GM23338 (cell line): ENCODE data around the gene SNX14. TPM values are rescaled to one million over a fixed set of nuclear protein-coding genes. Genes with fewer than 3 reads are reported as not detected.

Source experiments
- ATAC-seq: fragments of 200-7000 bp; cut with Tn5 transposase; 3 replicates; pipeline ENCODE4 v1.9.1; 2020
- DNase-seq: peaks from one replicate; pipeline ENCODE4 v3.0.0-alpha.2; 2015; ENCODE audit warnings: low spot score
- H2AFZ ChIP-seq: fragments of 200-600 bp; sonication (generic); 2 replicates; pipeline ENCODE4 v1.8.0; 2016; ENCODE audit warnings: antibody characterized with exemption, mild to moderate bottlenecking, moderate library complexity
- H3F3A ChIP-seq: fragments of 200-600 bp; sonication (generic); replicated peaks from 2 replicates; pipeline ENCODE4 v1.8.0; 2017; ENCODE audit warnings: antibody characterized with exemption, mixed run types, low read depth
- H3K27ac ChIP-seq: fragments of 200-600 bp; sonication (generic); 2 replicates; pipeline ENCODE4 v1.6.1; 2016; ENCODE audit warnings: low read depth
- H3K27me3 ChIP-seq: fragments of 200-600 bp; sonication (generic); 2 replicates; pipeline ENCODE4 v1.8.0; 2016; ENCODE audit warnings: mild to moderate bottlenecking, mixed run types, moderate library complexity; ENCODE audit not compliant: insufficient read depth
- H3K36me3 ChIP-seq: fragments of 200-600 bp; sonication (generic); 2 replicates; pipeline ENCODE4 v1.8.0; 2016; ENCODE audit warnings: mild to moderate bottlenecking; ENCODE audit not compliant: insufficient read depth
- H3K4me1 ChIP-seq: fragments of 200-600 bp; sonication (generic); 2 replicates; pipeline ENCODE4 v1.8.0; 2016; ENCODE audit warnings: mild to moderate bottlenecking, moderate library complexity; ENCODE audit not compliant: insufficient read depth
- H3K4me2 ChIP-seq: fragments of 200-600 bp; sonication (generic); 2 replicates; pipeline ENCODE4 v1.7.1; 2017; ENCODE audit warnings: mixed run types
- H3K4me3 ChIP-seq: fragments of 200-600 bp; sonication (generic); 2 replicates; pipeline ENCODE4 v1.6.1; 2016; ENCODE audit warnings: mixed run types
- H3K79me2 ChIP-seq: fragments of 200-600 bp; sonication (generic); replicated peaks from 2 replicates; pipeline ENCODE4 v1.8.0; 2017; ENCODE audit warnings: mild to moderate bottlenecking; ENCODE audit not compliant: insufficient read depth
- H3K9me2 ChIP-seq: fragments of 200-600 bp; sonication (generic); 2 replicates; pipeline ENCODE4 v1.8.0; 2017; ENCODE audit not compliant: insufficient read depth
- H4K20me1 ChIP-seq: fragments of 200-600 bp; sonication (generic); replicated peaks from 2 replicates; pipeline ENCODE4 v1.8.0; 2017; ENCODE audit warnings: mild to moderate bottlenecking; ENCODE audit not compliant: insufficient read depth
- H3K27ac Mint-ChIP-seq: 2 replicates; pipeline ENCODE4 v1.8.0; 2020; ENCODE audit warnings: inconsistent platforms, mild to moderate bottlenecking, moderate library complexity, mixed read lengths
- H3K27me3 Mint-ChIP-seq: 3 replicates; pipeline ENCODE4 v1.8.0; 2022; ENCODE audit warnings: low read depth, mild to moderate bottlenecking, moderate library complexity, mixed read lengths, inconsistent platforms; ENCODE audit not compliant: insufficient read depth, poor library complexity
- H3K36me3 Mint-ChIP-seq: 3 replicates; pipeline ENCODE4 v1.8.0; 2021; ENCODE audit warnings: low read depth, mild to moderate bottlenecking, inconsistent platforms, moderate library complexity, mixed read lengths
- H3K4me1 Mint-ChIP-seq: 3 replicates; pipeline ENCODE4 v1.8.0; 2020; ENCODE audit warnings: mild to moderate bottlenecking, inconsistent platforms, mixed read lengths
- H3K4me3 Mint-ChIP-seq: 3 replicates; pipeline ENCODE4 v1.8.0; 2021; ENCODE audit warnings: moderate library complexity, mild to moderate bottlenecking, inconsistent platforms, mixed read lengths
- H3K9me3 Mint-ChIP-seq: 3 replicates; pipeline ENCODE4 v1.8.0; 2020; ENCODE audit warnings: moderate library complexity, mild to moderate bottlenecking, inconsistent platforms, mixed read lengths
- CREB1 ChIP-seq: fragments of 250-450 bp; sonication (Bioruptor Pico); IDR thresholded peaks from 2 replicates; pipeline ENCODE4 v1.5.0; 2020; ENCODE audit warnings: low read depth, mild to moderate bottlenecking, moderate library complexity
- CTCF ChIP-seq, 2 experiments: fragments of 200-600 bp in 1 of 2; sonication (generic) in 1 of 2; conservative IDR thresholded peaks; 2 replicates each; pipeline versions ENCODE4 v1.5.1 to v1.6.1; 2016 to 2017; ENCODE audit warnings: antibody characterized with exemption in 2 of 2, low read depth in 2 of 2, mild to moderate bottlenecking in 2 of 2, moderate library complexity in 1 of 2
- EZH2phosphoT487 ChIP-seq: fragments of 200-600 bp; sonication (generic); IDR thresholded peaks from one replicate; pipeline ENCODE4 v1.8.1; 2018; ENCODE audit warnings: antibody characterized with exemption; ENCODE audit not compliant: unreplicated experiment
- JUNB ChIP-seq: IDR thresholded peaks from one replicate; pipeline ENCODE4 v1.6.1; 2016; ENCODE audit warnings: antibody characterized with exemption; ENCODE audit not compliant: unreplicated experiment
- NANOG ChIP-seq: IDR thresholded peaks from 2 replicates; pipeline ENCODE4 v1.6.1; 2016; ENCODE audit warnings: antibody characterized with exemption, borderline replicate concordance
- STAT1 ChIP-seq: IDR thresholded peaks from one replicate; pipeline ENCODE4 v1.6.1; 2016; ENCODE audit warnings: antibody characterized with exemption; ENCODE audit not compliant: unreplicated experiment
- ZNF114 ChIP-seq: fragments of 250-450 bp; sonication (Bioruptor Pico); IDR thresholded peaks from 2 replicates; pipeline ENCODE4 v1.5.0; 2020; ENCODE audit warnings: mild to moderate bottlenecking, moderate library complexity
- ZNF462 ChIP-seq: fragments of 250-450 bp; sonication (Bioruptor Pico); IDR thresholded peaks from 2 replicates; pipeline ENCODE4 v1.5.0; 2020; ENCODE audit warnings: mild to moderate bottlenecking, moderate library complexity
- polyA plus RNA-seq: library from polyadenylated mRNA; unstranded; fragments of >200 nt; fragmentation: Nextera tagmentation; extraction: Ambion mirVana; gene quantifications from 2 replicates; pipeline ENCODE4 v1.2.1, GENCODE V29; 2016
- total RNA-seq: library from RNA; depleted of rRNA; stranded (reverse); fragments of >200 nt; shearing (Covaris generic); gene quantifications from 2 replicates; pipeline ENCODE4 v1.2.3, GENCODE V29; 2014

Gene SNX14
- total and polyA plus RNA-seq, 2 experiments from 2014 or later, result 23.1 to 32.0 TPM

- H3K27ac ChIP-seq, result no peak overlapping the region
- no peak for TF ChIP-seq ZNF462
- no peaks in the 10 kb centered on the region for H3K4me1 ChIP-seq
- Mint-ChIP-seq H3K4me3 (no peak overlapping the region), H3K27ac (no peak overlapping the region), H3K36me3 (peaks cover 18% of the 10 kb centered on the region), H3K27me3 (peaks cover 9% of the 10 kb centered on the region), H3K4me1 (no peaks in the 10 kb centered on the region), H3K9me3 (peaks cover 23% of the 10 kb centered on the region)
- 0 out of 2 replicates have a peak, but pooled peaks cover 3% of the 10 kb centered on the region for H3K9me2 ChIP-seq
- H3F3A ChIP-seq, result no peaks in the 10 kb centered on the region
- no peaks in the 10 kb centered on the region for H3K79me2 ChIP-seq
- no peak for DNase-seq
- H4K20me1 ChIP-seq, result no peaks in the 10 kb centered on the region; the same call in 1 of the 2 replicates
- no peak for ATAC-seq
- H3K36me3 ChIP-seq, result no peaks in the 10 kb centered on the region
- H3K4me3 ChIP-seq, result no peak overlapping the region
- no peak overlapping the region for H3K4me2 ChIP-seq
- H2AFZ ChIP-seq, result no peak overlapping the region
- H3K27me3 ChIP-seq, result no peaks in the 10 kb centered on the region
Observed at GRCh38 chr6:85496009-85496579, 97.6 kb downstream of the SNX14 start.

DNA sequence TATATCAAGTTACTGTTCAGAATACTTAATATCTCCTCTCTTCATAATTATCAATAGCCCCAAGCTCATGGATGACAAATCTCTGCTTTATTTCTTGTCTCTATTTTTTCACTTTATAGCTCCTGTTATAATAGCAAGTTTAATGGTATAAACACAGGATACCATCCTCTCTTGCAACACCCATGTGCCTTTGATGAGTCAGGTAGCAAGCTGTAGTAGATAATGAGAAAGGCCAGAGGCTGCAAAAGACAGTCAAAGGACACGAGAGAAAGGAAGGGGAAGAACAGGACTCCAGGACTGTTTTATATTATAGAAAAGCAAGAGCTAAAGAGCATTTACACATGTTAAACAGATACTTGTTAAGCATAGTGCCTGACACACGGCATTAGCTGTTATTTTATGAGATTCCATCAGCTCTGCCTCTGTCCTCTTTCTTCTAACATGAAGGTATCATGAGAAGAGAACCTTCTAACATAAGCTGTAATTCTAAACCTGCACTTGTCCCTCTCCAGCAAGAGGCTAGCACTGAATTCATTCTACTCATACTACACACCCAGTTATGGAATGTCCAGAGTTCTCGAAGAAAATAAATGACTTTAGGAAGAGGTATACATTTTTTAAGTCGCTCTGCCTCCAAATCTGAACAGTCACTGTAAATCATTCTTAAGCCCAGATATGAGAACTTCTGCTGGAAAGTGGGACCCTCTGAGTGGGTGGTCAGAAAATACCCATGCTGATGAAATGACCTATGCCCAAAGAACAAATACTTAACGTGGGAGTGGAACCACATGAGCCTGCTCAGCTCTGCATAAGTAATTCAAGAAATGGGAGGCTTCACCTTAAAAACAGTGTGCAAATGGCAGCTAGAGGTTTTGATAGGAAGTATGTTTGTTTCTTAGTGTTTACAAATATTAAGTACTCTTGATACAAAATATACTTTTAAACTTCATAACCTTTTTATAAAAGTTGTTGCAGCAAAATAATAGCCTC is 98.8 kb downstream of the SNX14 start:
- ATAC-seq (no peak), DNase-seq (no peak)
- Mint-ChIP-seq H3K36me3 (peaks cover 18% of the 10 kb centered on the region), H3K9me3 (peaks cover 23% of the 10 kb centered on the region), H3K4me3 (no peak overlapping the region), H3K27ac (no peak overlapping the region), H3K27me3 (peaks cover 9% of the 10 kb centered on the region), H3K4me1 (no peaks in the 10 kb centered on the region)
- H3K4me1 ChIP-seq, result no peaks in the 10 kb centered on the region
- no peak overlapping the region for H3K4me2 ChIP-seq
- no peaks in the 10 kb centered on the region for H3K79me2 ChIP-seq
- H3K36me3 ChIP-seq, result no peaks in the 10 kb centered on the region
- H3K27me3 ChIP-seq, result no peaks in the 10 kb centered on the region
- no peak overlapping the region for H2AFZ ChIP-seq
- H3F3A ChIP-seq, result no peaks in the 10 kb centered on the region
- no peak overlapping the region for H3K4me3 ChIP-seq
- no peaks in the 10 kb centered on the region; the same call in 1 of the 2 replicates for H4K20me1 ChIP-seq
- peaks cover 9% of the 10 kb centered on the region; the same call in 1 of the 2 replicates for H3K9me2 ChIP-seq
- H3K27ac ChIP-seq, result no peak overlapping the region
- no peak for TF ChIP-seq CREB1 (CRISPR knock-in tag)
- TF ChIP-seq CTCF (conservative IDR thresholded peaks at IDR 0.05; ENCODE audit: low read depth in 2 of 2), result no peak
- no peak for TF ChIP-seq EZH2phosphoT487
- no peak for TF ChIP-seq ZNF114
- TF ChIP-seq NANOG, result no peak
- no peak for TF ChIP-seq JUNB
- no peak for TF ChIP-seq STAT1
